SHP77 (cell line): Measurements from ENCODE around the gene CISH.

Experiments used
- DNase-seq, 2 experiments: peaks; one replicate each; lab custom pipeline; 2025; lab: John Stamatoyannopoulos, UW

Gene CISH

DNA sequence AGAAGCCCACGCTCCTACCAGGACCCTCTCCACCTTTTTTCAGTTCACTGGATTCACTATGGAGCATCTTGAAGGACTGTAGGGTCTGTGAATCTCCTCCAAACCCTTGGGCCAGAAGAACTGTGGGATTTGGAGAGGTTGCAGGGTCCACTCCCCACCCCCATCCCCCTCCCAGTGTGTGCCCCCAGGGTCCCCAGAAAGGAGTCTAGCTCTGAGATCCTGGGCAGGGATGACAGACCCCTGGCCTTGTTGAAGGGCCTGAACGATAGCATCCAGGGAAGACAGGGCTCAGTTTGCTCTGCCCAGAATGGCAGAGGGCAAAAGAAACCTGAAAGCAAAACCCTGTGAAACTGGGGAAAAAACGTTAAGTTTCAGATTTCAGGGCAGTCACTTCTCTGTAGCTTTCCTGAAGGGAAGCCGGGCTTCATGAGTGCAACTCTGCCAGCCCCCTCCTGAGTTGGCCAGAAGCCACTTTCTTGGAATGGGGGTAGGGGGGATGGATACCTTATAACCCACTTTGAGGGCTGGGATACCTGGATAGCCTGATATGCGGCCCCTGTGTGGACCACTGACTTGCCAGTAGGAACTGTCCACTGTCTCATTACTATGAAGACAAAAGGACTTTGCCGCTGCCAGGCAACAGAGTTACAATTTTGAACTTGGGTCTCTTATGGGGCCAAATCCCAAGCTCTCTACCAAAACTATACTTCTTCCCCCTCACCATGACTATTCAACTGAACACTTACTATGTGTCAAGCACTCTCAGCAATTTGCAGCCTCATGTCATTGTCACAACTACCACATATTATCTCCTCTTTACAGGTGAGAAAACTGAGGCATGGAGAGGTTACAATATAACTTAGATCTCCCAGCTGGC lies 1.6 kb upstream of the CISH start:
- no peak for DNase-seq

DNA sequence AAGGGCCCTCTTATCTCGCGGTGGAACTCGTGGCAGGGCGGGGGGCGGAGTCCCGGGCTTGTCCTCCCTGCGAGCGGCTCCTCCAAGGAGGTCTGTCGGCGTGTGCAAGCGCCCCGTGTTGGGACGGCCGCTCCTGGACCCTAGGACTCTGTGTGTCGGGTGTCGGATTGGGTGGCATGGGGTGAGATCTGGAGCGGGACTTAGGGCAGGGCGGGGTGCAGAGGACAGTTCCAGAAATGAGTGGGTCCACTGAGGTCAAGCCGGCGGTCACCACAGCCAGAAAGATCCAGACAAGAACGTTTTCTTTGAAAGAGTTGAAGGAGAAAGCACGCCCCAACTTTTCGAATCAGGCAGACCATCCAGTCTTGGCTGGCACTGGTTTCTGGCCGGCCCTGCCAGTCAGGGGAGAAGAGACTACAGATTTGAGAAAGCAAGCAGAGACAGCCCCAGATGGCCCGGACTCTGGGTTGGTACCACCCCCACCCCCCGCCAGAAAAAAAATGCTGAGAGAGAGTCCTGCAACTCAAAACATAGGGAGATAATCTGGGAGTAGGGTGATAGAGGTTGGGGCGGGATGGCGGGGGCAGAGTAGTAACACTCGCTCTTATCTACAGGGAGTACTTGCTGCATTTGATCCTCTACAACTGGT lies 784 bp upstream of the CISH start:
- no peak for DNase-seq

DNA sequence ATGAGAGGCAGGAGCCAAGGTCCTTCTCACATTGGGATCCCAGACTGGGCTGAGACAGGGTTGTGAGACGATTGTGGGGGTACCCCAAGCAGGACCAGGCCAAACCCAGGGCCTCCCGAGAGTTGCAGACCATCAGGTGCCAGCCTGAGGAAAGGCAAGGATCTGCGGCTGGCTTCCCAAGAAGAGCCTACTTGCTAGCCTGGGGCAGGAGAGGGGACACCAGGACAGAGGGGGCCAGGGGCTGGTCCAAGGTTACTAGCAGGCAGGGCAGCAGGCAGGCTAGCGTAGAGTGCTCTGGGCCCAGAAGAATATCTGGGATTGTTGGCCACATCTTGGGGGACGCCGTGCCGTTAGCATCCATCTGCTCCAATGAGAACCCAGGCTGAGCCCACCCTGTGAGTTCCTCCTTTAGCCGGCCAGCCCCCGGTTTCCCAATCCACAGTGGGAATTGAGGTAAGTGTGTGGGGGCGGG lies 546 bp downstream of the CISH start:
- no peak for DNase-seq

GRCh38 chr3:50610181-50610971 lies 1.2 kb downstream of the CISH start:
- DNase-seq = no peak

DNA sequence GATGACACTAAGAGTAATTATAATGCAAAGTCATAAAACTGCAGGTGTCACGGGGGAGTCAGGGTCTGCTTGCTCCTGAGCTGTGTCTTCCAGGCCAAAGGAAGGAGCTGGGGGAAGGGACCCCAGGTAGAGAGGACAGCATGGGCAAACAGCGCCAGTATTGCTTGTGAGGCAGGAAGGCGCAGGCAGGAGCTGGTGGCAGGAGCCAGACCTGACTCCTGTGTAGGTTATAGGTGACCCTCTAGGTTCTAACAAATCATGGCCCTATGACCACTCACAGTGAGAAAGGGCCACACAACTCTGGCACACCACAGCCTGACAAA lies 1.9 kb downstream of the CISH start:
- no peak for DNase-seq

- DNase-seq = no peak
Observed at GRCh38 chr3:50609071-50609762, 2.4 kb downstream of the CISH start.

DNA sequence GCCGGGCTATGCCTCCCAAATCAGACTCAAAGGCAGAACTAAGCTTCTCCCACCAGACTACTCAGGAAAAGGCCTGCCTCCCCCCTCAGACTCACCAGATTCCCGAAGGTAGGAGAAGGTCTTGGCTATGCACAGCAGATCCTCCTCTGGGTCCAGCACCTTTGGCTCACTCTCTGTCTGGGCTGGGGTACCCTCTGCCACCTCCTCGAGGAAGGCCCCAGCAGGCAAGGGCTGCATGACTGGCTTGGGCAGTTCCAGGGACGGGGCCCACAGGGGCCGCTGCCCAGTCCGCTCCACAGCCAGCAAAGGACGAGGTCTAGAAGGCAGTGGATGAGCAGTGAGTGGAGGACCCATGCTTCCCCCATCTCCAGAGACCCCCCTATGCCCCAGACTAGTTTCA lies 3.3 kb downstream of the CISH start:
- DNase-seq = no peak

DNA sequence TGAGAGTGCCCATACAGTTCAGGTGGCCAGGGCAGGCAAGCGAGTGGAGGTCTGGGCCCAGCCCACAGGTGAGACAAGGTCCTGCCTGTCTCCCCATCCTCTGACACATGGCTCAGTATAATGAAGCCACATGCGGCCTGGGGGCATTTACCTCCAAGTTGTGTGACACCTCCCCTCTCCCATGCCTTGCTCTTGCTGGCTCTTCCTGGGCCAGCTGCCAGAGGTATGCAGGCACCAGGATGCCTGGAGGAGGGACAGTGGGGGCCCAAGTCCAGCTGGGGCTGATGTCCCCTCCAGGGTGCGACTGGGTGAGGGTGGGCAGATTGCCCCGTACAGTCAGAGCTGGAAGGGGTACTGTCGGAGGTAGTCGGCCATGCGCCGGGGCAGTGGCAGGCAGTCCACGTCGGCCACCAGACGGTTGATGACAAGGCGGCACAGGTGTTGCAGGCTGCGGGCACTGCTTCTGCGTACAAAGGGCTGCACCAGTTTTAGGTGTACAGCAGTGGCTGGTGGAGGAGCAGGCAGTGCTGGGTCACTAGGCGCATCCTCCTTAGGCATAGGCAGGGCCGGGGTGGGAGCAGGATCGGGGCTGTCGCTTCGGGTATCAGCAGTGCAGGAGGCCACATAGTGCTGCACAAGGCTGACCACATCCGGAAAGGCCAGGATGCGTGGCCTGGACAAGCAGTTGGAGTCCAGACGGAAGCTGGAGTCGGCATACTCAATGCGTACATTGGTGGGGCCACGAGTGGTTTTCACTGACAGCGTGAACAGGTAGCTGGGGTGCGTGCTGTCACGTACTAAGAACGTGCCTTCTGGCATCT lies 4.1 kb downstream of the CISH start:
- DNase-seq = no peak

DNA sequence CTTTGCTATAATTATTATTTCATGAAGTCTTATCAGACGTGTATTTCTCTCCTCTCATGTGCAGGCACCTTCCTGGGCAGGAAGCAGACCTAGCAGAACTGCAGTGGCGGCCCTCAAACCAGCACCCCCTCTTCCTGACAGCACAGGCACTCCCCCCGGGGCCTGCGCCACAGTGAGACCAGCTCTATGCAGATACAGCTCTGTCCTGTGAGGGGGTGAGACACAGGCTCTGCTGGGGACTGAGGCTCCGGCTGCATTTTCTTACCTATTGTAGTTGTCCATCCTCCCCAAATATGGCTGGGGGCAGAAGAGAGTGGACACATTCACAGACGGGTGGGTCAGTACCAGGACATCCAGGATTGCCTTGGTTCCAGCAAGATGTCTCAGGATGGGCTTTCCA lies 5.0 kb downstream of the CISH start:
- no peak for DNase-seq

DNA sequence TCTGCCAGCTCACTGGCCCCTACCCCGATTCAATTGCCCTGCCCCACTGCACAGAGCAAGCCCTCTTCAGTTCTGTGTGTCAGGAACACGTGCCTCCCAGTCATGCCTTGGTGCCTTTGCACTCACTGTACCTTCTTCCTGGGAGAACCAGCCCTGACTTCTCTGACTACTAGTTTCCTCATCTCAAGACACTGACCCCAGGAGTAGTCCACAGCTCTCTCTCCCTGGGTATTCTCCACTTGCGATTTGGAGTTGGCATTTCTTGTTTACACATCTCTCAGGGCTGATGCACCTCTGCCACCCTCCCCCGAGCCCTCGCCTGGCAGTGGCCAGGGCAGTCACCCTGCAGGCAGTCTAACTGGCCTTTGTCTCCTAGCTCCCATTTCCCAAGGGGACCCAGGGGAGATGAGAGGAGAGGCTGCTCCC lies 5.7 kb downstream of the CISH start:
- no peak for DNase-seq

- DNase-seq = no peak
Observed at GRCh38 chr3:50604628-50605588, 6.7 kb downstream of the CISH start.

- no peak for DNase-seq
Observed at GRCh38 chr3:50604110-50604621, 7.4 kb downstream of the CISH start.

- no peak for DNase-seq
Observed at GRCh38 chr3:50603261-50604109, 8.1 kb downstream of the CISH start.

DNA sequence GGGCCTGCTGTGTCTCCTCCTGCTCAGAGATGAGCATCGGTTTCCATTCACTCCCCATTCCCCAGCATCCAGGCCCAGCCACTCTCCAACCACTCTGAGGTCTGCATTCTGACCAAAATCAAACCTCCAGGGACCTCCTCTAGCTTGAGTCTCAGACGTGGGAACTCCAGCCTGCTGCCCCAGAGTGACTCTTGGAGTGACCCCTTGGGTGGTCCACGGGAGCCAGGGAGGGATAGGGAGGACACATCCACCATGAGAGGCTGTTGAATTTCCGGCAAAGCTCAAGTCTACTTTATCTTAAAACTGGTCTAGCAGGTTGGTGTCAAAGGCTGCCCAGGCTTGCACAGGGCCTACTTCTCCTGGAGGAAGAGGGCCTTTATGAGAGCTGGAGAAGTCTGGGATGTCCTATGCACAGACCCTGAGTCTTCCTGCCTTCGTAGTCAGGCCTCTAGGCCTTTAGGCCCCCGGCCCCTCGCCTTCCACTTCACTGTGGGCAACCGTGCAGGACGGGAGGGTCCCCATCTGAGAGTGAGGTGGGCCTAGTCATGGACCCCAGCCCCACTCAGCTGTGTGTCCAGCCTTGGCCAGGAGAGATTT lies 8.9 kb downstream of the CISH start:
- DNase-seq = no peak

GRCh38 chr3:50600841-50601591 lies 10.6 kb downstream of the CISH start:
- peak; percentile 91 to 95 for DNase-seq

DNA sequence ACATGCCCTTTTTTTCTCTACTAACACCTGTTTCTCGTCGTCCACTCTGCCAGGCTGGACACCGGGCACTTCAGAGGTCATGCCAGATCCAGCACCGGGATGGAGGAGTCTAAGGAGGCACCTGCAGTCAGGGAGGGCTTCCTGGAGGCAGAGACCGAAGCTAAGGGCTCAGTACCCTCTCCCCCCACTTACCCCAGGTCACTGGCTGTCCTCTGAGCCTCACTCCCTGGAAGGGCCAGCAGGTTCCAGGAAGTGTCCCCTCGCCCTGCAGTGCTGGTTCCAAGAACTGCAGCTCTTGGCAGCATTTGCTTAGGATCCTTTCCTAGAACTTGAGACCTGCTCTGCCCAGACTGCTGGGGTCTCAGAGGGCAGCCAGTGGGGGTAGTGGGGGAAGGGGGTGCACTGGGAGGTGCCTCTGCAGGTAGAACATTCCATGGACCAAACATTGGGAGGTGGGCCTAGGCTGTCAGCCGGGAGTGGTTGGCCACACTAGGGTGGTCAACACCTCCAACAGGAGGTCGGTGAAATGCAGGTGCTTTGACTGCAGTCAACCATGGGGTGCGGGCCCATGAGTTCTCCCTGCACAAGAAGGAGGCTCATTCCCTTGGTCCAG lies 11.3 kb downstream of the CISH start:
- DNase-seq = peak in 1 of 2 experiments; percentile 15

DNA sequence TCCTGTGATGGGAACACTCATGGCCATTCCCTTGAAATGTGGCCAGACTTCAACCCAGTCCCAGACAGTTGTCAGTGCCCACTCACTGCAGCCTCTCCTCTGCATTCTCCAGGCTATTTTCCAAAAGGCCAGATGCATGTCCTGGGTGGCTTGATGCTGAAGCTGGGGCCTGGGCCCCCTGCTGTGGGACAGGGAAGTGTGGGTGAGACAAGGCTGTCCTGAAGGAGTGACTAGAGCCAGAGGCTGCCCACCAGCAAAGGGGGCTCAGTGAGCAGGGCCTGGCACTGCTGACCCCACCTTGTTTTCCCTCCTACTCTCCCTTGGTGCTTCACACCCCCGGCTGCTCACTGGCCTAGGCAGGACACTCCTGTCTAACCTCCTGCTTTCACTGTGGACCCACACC lies 11.9 kb downstream of the CISH start:
- DNase-seq = no peak
